ENCODE measurements around the gene PLA2G2C.

GRCh38 chr1:20215716-20216115, 29.4 kb upstream of the PLA2G2C start:
- TF ChIP-seq CTCF (IDR thresholded peaks at IDR 0.05): no peak
- TF ChIP-seq POLR2A (IDR thresholded peaks at IDR 0.05): no peak
- no peak for TF ChIP-seq POLR2AphosphoS5 (IDR thresholded peaks at IDR 0.05; ENCODE audit: insufficient read depth in 1 of 2, low read depth in 1 of 2)

All from vagina (tissue), 2 donors.